NCI-H1092 (cell line): Measurements from ENCODE around the gene CCDC178.
"Not testable (repeated sequence)": the region's sequence is repeated elsewhere in the genome, so short reads cannot be mapped to it uniquely, and the experiment has no call there.

Experiments
- DNase-seq: peaks from one replicate; lab custom pipeline; 2025; lab: John Stamatoyannopoulos, UW

The CCDC178 gene

GRCh38 chr18:33440060-33441043 lies at the start of gene CCDC178:
CCDC178 (minus strand) TSS chr18:33440721; CDS start chr18:33412088, 28,633 bp downstream.
- DNase-seq, result peak; percentile 78

GRCh38 chr18:33483908-33484307 lies 43.4 kb upstream of the CCDC178 start:
- DNase-seq, result no peak

- DNase-seq, result no peak
Measured at GRCh38 chr18:33472509-33472908, 32.0 kb upstream of the CCDC178 start.

- DNase-seq, result no peak
Measured at GRCh38 chr18:33470216-33470615, 29.7 kb upstream of the CCDC178 start.

- no peak for DNase-seq
Measured at GRCh38 chr18:33469699-33470098, 29.2 kb upstream of the CCDC178 start.

GRCh38 chr18:33467531-33467930 lies 27.0 kb upstream of the CCDC178 start:
- DNase-seq, result no peak

GRCh38 chr18:33466822-33467221 lies 26.3 kb upstream of the CCDC178 start:
- DNase-seq, result no peak

GRCh38 chr18:33460681-33461080 lies 20.2 kb upstream of the CCDC178 start:
- DNase-seq, result no peak

GRCh38 chr18:33459612-33460011 lies 19.1 kb upstream of the CCDC178 start:
- no peak for DNase-seq

GRCh38 chr18:33446604-33447003 lies 6.1 kb upstream of the CCDC178 start:
- DNase-seq, result no peak

GRCh38 chr18:33444709-33445108 lies 4.2 kb upstream of the CCDC178 start:
- no peak for DNase-seq

- DNase-seq, result no peak
Measured at GRCh38 chr18:33432857-33433256, 7.7 kb downstream of the CCDC178 start.

- DNase-seq, result no peak
Measured at GRCh38 chr18:33427549-33427948, 13.0 kb downstream of the CCDC178 start.

- no peak for DNase-seq
Measured at GRCh38 chr18:33424266-33424946, 16.1 kb downstream of the CCDC178 start.

- DNase-seq, result no peak
Measured at GRCh38 chr18:33421225-33421624, 19.3 kb downstream of the CCDC178 start.

- DNase-seq, result no peak
Measured at GRCh38 chr18:33404244-33404873, 36.2 kb downstream of the CCDC178 start.

- DNase-seq, result not testable (repeated sequence)
Measured at GRCh38 chr18:33398939-33399338, 41.6 kb downstream of the CCDC178 start.

GRCh38 chr18:33375829-33376228 lies 64.7 kb downstream of the CCDC178 start:
- DNase-seq, result no peak

- DNase-seq, result no peak
Measured at GRCh38 chr18:33372442-33372841, 68.1 kb downstream of the CCDC178 start.

GRCh38 chr18:33369711-33370449 lies 70.6 kb downstream of the CCDC178 start:
- DNase-seq, result no peak

- no peak for DNase-seq
Measured at GRCh38 chr18:33356735-33357134, 83.8 kb downstream of the CCDC178 start.

- DNase-seq, result no peak
Measured at GRCh38 chr18:33355756-33356155, 84.8 kb downstream of the CCDC178 start.
